Measurements from ENCODE around the gene CHST3. TPM values are rescaled to one million over a fixed set of nuclear protein-coding genes. Genes with fewer than 3 reads are reported as not detected.

Gene CHST3
- total and polyA plus RNA-seq, 2 experiments from 2014 or later: 0.94 to 8.3 TPM

DNA sequence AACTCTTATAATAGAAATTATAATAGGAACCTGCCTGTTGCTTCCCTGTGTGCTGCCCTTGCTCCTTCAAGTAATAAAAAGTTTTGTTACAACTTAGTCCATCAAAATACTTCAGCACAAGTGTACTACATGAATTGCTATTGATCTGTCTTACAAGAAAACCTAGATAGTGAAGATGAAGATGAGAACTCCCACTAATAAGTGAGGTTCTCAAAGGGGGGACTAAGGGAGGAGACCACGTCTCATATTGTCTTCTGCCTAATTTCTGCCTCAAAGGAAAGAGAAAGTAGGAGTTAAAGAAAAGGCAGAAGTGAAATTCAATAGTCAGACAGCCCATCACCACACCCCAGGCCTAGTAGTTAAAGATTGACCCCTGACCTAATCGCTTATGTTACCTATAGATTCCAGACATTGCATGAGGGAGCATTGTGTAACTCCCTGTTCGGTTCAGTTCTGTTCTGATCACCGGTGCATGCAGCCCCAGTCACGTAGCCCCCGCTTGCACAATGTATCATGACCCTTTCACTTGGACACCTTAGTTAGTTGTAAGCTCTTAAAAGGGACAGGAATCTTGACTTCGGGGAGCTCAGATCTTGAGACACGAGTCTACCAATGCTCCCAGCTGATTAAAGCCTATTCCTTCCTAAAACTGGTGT is 18.2 kb upstream of the CHST3 start:
- DNase-seq (ENCODE audit: low spot score) (peak; percentile 34), ATAC-seq (no peak)
- H3K27ac ChIP-seq (ENCODE audit: low read depth): no peak overlapping the region
- peaks cover 51% of the 10 kb centered on the region for H3K9me3 Mint-ChIP-seq
- H3K27ac Mint-ChIP-seq: no peak overlapping the region
- no peaks in the 10 kb centered on the region for H3F3A ChIP-seq (replicated peaks; ENCODE audit: low read depth)
- H3K36me3 ChIP-seq (ENCODE audit: insufficient read depth): peaks cover 7% of the 10 kb centered on the region; the same call in 1 of the 2 replicates
- H4K20me1 ChIP-seq (replicated peaks; ENCODE audit: insufficient read depth): no peaks in the 10 kb centered on the region
- no peaks in the 10 kb centered on the region for H3K4me1 Mint-ChIP-seq
- no peak overlapping the region for H3K4me2 ChIP-seq
- H3K36me3 Mint-ChIP-seq (ENCODE audit: low read depth): peaks cover 19% of the 10 kb centered on the region
- H3K27me3 ChIP-seq (ENCODE audit: insufficient read depth): no peaks in the 10 kb centered on the region
- H3K27me3 Mint-ChIP-seq (ENCODE audit: insufficient read depth, low read depth, poor library complexity): peaks cover 3% of the 10 kb centered on the region
- TF ChIP-seq CREB1 (CRISPR knock-in tag; IDR thresholded peaks at IDR 0.05; ENCODE audit: low read depth) (no peak), POLR2AphosphoS5 (IDR thresholded peaks at IDR 0.05; ENCODE audit: low read depth) (no peak), STAT1 (IDR thresholded peaks at IDR 0.05; ENCODE audit: unreplicated experiment) (no peak), EZH2phosphoT487 (IDR thresholded peaks at IDR 0.05; ENCODE audit: unreplicated experiment) (no peak), ZNF114 (CRISPR knock-in tag; IDR thresholded peaks at IDR 0.05) (no peak), EZH2 (IDR thresholded peaks at IDR 0.05; ENCODE audit: low read depth, unreplicated experiment) (no peak), ZNF331 (CRISPR knock-in tag; IDR thresholded peaks at IDR 0.05; ENCODE audit: low read depth) (no peak), JUNB (IDR thresholded peaks at IDR 0.05; ENCODE audit: unreplicated experiment) (no peak)
- TF ChIP-seq, protein P1, sequence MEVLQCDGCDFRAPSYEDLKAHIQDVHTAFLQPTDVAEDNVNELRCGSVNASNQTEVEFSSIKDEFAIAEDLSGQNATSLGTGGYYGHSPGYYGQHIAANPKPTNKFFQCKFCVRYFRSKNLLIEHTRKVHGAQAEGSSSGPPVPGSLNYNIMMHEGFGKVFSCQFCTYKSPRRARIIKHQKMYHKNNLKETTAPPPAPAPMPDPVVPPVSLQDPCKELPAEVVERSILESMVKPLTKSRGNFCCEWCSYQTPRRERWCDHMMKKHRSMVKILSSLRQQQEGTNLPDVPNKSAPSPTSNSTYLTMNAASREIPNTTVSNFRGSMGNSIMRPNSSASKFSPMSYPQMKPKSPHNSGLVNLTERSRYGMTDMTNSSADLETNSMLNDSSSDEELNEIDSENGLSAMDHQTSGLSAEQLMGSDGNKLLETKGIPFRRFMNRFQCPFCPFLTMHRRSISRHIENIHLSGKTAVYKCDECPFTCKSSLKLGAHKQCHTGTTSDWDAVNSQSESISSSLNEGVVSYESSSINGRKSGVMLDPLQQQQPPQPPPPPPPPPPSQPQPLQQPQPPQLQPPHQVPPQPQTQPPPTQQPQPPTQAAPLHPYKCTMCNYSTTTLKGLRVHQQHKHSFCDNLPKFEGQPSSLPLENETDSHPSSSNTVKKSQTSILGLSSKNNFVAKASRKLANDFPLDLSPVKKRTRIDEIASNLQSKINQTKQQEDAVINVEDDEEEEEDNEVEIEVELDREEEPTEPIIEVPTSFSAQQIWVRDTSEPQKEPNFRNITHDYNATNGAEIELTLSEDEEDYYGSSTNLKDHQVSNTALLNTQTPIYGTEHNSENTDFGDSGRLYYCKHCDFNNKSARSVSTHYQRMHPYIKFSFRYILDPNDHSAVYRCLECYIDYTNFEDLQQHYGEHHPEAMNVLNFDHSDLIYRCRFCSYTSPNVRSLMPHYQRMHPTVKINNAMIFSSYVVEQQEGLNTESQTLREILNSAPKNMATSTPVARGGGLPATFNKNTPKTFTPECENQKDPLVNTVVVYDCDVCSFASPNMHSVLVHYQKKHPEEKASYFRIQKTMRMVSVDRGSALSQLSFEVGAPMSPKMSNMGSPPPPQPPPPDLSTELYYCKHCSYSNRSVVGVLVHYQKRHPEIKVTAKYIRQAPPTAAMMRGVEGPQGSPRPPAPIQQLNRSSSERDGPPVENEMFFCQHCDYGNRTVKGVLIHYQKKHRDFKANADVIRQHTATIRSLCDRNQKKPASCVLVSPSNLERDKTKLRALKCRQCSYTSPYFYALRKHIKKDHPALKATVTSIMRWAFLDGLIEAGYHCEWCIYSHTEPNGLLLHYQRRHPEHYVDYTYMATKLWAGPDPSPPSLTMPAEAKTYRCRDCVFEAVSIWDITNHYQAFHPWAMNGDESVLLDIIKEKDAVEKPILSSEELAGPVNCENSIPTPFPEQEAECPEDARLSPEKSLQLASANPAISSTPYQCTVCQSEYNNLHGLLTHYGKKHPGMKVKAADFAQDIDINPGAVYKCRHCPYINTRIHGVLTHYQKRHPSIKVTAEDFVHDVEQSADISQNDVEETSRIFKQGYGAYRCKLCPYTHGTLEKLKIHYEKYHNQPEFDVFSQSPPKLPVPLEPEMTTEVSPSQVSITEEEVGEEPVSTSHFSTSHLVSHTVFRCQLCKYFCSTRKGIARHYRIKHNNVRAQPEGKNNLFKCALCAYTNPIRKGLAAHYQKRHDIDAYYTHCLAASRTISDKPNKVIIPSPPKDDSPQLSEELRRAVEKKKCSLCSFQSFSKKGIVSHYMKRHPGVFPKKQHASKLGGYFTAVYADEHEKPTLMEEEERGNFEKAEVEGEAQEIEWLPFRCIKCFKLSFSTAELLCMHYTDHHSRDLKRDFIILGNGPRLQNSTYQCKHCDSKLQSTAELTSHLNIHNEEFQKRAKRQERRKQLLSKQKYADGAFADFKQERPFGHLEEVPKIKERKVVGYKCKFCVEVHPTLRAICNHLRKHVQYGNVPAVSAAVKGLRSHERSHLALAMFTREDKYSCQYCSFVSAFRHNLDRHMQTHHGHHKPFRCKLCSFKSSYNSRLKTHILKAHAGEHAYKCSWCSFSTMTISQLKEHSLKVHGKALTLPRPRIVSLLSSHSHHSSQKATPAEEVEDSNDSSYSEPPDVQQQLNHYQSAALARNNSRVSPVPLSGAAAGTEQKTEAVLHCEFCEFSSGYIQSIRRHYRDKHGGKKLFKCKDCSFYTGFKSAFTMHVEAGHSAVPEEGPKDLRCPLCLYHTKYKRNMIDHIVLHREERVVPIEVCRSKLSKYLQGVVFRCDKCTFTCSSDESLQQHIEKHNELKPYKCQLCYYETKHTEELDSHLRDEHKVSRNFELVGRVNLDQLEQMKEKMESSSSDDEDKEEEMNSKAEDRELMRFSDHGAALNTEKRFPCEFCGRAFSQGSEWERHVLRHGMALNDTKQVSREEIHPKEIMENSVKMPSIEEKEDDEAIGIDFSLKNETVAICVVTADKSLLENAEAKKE (CRISPR knock-in tag; IDR thresholded peaks at IDR 0.05): no peak
- TF ChIP-seq, protein P2, sequence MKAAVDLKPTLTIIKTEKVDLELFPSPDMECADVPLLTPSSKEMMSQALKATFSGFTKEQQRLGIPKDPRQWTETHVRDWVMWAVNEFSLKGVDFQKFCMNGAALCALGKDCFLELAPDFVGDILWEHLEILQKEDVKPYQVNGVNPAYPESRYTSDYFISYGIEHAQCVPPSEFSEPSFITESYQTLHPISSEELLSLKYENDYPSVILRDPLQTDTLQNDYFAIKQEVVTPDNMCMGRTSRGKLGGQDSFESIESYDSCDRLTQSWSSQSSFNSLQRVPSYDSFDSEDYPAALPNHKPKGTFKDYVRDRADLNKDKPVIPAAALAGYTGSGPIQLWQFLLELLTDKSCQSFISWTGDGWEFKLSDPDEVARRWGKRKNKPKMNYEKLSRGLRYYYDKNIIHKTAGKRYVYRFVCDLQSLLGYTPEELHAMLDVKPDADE (IDR thresholded peaks at IDR 0.05): no peak
- H3K79me2 ChIP-seq (replicated peaks; ENCODE audit: insufficient read depth): no peaks in the 10 kb centered on the region
- H3K4me3 ChIP-seq: no peak overlapping the region
- no peaks in the 10 kb centered on the region for H3K4me1 ChIP-seq (ENCODE audit: insufficient read depth)
- H2AFZ ChIP-seq: no peak overlapping the region
- no peak overlapping the region for H3K4me3 Mint-ChIP-seq
- H3K9me2 ChIP-seq (ENCODE audit: insufficient read depth): no peaks in the 10 kb centered on the region

Data from GM23338 (cell line).